Neutrophil (primary cell): ENCODE results near the gene NUFIP1.

Experiments used
- H3K27ac ChIP-seq: fragments of 200-600 bp; sonication (generic); 2 replicates; pipeline ENCODE4 v1.5.1; 2016; ENCODE audit warnings: mild to moderate bottlenecking, moderate library complexity
- H3K27me3 ChIP-seq: fragments of 200-600 bp; sonication (generic); 2 replicates; pipeline ENCODE4 v1.6.0; 2016; ENCODE audit warnings: mild to moderate bottlenecking
- H3K36me3 ChIP-seq: fragments of 200-600 bp; sonication (generic); 2 replicates; pipeline ENCODE4 v1.5.1; 2017
- H3K4me1 ChIP-seq, 2 experiments: fragments of 200-600 bp in 1 of 2; sonication (generic) in 1 of 2; 1 replicate in 1 of 2; 2 replicates in 1 of 2; pipeline versions ENCODE4 v1.5.1 to v1.6.1; 2013 to 2016; ENCODE audit warnings: low read depth in 1 of 2, low read length in 1 of 2, mild to moderate bottlenecking in 1 of 2, moderate library complexity in 1 of 2; ENCODE audit not compliant: control insufficient read depth in 1 of 2, insufficient read depth in 1 of 2
- H3K4me3 ChIP-seq, 2 experiments: fragments of 200-600 bp in 1 of 2; sonication (generic) in 1 of 2; 1 replicate in 1 of 2; 2 replicates in 1 of 2; pipeline ENCODE4 v1.5.1; 2013 to 2016; ENCODE audit warnings: low read depth in 1 of 2, low read length in 1 of 2, mild to moderate bottlenecking in 1 of 2, moderate library complexity in 1 of 2
- H3K9me3 ChIP-seq: fragments of 200-600 bp; sonication (generic); 2 replicates; pipeline ENCODE4 v1.5.1; 2016
- TF ChIP-seq, protein P1 (sequence below): fragments of 200-600 bp; sonication (generic); IDR thresholded peaks from 2 replicates; pipeline ENCODE4 v1.5.1; 2016; ENCODE audit warnings: antibody characterized with exemption

NUFIP1 gene

GRCh38 chr13:44918326-44919103, 70.8 kb downstream of the NUFIP1 start:
- Histone ChIP-seq H3K27me3 (no peaks in the 10 kb centered on the region), H3K9me3 (no peaks in the 10 kb centered on the region), H3K27ac (peak overlapping the region; percentile 79), H3K4me1 (peaks cover 8 to 15% of the 10 kb centered on the region in 2 experiments), H3K36me3 (no peaks in the 10 kb centered on the region), H3K4me3 (peak overlapping the region; percentile 63)
- TF ChIP-seq, protein P1, sequence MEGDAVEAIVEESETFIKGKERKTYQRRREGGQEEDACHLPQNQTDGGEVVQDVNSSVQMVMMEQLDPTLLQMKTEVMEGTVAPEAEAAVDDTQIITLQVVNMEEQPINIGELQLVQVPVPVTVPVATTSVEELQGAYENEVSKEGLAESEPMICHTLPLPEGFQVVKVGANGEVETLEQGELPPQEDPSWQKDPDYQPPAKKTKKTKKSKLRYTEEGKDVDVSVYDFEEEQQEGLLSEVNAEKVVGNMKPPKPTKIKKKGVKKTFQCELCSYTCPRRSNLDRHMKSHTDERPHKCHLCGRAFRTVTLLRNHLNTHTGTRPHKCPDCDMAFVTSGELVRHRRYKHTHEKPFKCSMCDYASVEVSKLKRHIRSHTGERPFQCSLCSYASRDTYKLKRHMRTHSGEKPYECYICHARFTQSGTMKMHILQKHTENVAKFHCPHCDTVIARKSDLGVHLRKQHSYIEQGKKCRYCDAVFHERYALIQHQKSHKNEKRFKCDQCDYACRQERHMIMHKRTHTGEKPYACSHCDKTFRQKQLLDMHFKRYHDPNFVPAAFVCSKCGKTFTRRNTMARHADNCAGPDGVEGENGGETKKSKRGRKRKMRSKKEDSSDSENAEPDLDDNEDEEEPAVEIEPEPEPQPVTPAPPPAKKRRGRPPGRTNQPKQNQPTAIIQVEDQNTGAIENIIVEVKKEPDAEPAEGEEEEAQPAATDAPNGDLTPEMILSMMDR: peak; percentile 52

DNA sequence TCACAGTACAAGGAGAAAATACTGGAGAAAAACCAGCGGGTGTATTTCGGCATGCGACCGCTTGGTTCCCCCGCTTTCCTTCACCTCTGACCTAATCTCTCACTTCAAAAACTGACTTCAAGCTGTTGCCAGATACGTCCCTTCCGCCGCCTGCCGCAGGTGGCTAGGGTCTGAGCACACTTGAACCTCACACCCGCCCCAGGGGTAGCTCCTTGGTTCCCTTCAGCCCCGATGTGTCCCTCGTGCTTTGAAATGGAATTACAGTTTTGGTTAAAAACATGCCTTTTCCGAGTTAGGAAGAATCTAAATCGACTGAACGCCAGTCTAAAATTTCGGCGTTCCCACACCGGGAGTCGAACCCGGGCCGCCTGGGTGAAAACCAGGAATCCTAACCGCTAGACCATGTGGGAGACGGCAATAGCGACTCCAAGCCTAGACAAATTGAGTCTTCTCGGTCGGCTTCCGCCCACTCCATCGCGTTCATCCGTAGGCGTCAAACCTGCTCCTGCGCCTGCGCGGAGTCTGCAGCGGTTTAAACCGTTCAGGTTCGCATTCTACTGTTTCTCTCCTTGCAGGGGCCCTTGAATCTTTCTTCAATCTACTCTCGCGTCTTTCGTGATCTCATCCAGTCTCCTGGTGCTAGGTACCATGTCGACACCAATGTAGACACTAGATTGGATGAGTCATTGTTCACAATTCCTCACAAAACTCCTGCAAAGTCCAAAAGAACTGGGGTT, 71.5 kb downstream of the NUFIP1 start:
- TF ChIP-seq, protein P1: no peak
- Histone ChIP-seq H3K4me3 (peak overlapping the region; percentile 63), H3K27me3 (no peaks in the 10 kb centered on the region), H3K4me1 (peaks cover 8 to 15% of the 10 kb centered on the region in 2 experiments), H3K9me3 (no peaks in the 10 kb centered on the region), H3K27ac (peak overlapping the region; percentile 79), H3K36me3 (no peaks in the 10 kb centered on the region)

DNA sequence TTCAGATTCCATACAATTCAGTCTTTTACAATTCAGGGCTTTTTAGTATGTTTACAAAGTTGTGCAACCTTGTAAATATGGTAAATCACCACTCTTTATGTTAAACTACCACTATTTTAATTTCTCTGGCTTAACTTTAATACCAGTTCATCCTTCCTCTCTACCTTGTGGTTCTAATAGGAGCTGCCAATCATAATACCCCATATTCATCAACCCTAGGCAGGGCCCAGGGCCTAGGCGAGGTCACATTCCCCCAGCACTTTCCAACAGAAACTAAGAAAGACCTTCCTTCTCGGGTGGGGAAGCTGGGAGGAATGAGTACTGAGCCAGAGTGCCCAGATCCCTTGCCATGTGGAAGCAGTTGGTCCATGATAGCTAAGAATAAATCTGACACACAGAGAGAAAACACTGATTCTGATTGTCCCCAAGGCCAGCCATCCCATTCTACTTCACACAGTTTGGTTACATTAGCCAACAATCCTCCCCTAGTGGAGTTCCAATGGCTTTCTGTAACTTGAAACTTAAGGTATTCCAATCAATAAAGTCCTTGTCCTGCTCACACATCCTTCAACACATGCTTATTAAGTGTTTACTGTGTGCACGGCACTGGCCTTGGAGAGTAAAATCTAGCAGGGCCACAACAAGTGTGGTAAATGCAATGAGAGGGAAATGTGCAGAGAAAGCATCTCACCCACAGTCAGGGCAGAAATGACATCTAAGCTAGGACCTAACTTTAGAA, 76.8 kb downstream of the NUFIP1 start:
- TF ChIP-seq, protein P1: no peak
- no peaks in the 10 kb centered on the region for H3K36me3 ChIP-seq
- H3K4me1 ChIP-seq: peaks cover 0 to 4% of the 10 kb centered on the region in 2 experiments
- no peak overlapping the region for H3K27ac ChIP-seq
- no peaks in the 10 kb centered on the region for H3K27me3 ChIP-seq
- no peak overlapping the region for H3K4me3 ChIP-seq
- peaks cover 9% of the 10 kb centered on the region for H3K9me3 ChIP-seq

GRCh38 chr13:44908712-44909111, 80.6 kb downstream of the NUFIP1 start:
- no peaks in the 10 kb centered on the region for H3K36me3 ChIP-seq
- no peak overlapping the region for H3K4me3 ChIP-seq
- TF ChIP-seq, protein P1: no peak
- no peaks in the 10 kb centered on the region for H3K4me1 ChIP-seq
- H3K27ac ChIP-seq: no peak overlapping the region
- peaks cover 9% of the 10 kb centered on the region for H3K9me3 ChIP-seq
- no peaks in the 10 kb centered on the region for H3K27me3 ChIP-seq

- H3K27me3 ChIP-seq: no peaks in the 10 kb centered on the region
- no peak overlapping the region for H3K4me3 ChIP-seq
- no peak overlapping the region for H3K27ac ChIP-seq
- TF ChIP-seq, protein P1: no peak
- H3K4me1 ChIP-seq: no peaks in the 10 kb centered on the region
- no peaks in the 10 kb centered on the region for H3K36me3 ChIP-seq
- H3K9me3 ChIP-seq: peaks cover 9% of the 10 kb centered on the region
Measured at GRCh38 chr13:44908266-44908665, 81.0 kb downstream of the NUFIP1 start.
